Heart left ventricle (tissue), 16 donors: ENCODE data around the gene ADGRV1. TPM values are rescaled to one million over a fixed set of nuclear protein-coding genes. Genes with fewer than 3 reads are reported as not detected.

Source experiments
- ATAC-seq, 4 donors: fragments of 200-7000 bp; cut with Tn5 transposase; one replicate each; pipeline ENCODE4 v1.9.1; 2020 to 2022; ENCODE audit warnings: moderate library complexity in 4 of 4, mild to moderate bottlenecking in 3 of 4, moderate number of reproducible peaks in 1 of 4
- DNase-seq, 5 donors: peaks; one replicate each; pipeline ENCODE4 v3.0.0-alpha.2; 2020
- H3K27ac ChIP-seq, 12 donors: fragments of 200-600 bp; sonication (generic) in 4 of 12; one replicate each; pipeline versions ENCODE4 v1.5.0 to v1.8.0; 2016 to 2022; ENCODE audit warnings: mild to moderate bottlenecking in 2 of 12
- H3K27me3 ChIP-seq, 9 donors: fragments of 200-600 bp; sonication (generic) in 2 of 9; one replicate each; pipeline versions ENCODE4 v1.5.1 to v1.8.0; 2016 to 2022; ENCODE audit warnings: mild to moderate bottlenecking in 3 of 9
- H3K36me3 ChIP-seq, 9 donors: fragments of 200-600 bp; sonication (generic) in 2 of 9; one replicate each; pipeline versions ENCODE4 v1.5.0 to v1.8.0; 2018 to 2022; ENCODE audit warnings: mild to moderate bottlenecking in 2 of 9
- H3K4me1 ChIP-seq, 12 donors: fragments of 200-600 bp; sonication (generic) in 4 of 12; one replicate each; pipeline versions ENCODE4 v1.5.0 to v1.8.0; 2016 to 2022; ENCODE audit warnings: mild to moderate bottlenecking in 3 of 12
- H3K4me3 ChIP-seq, 12 donors: fragments of 200-600 bp; sonication (generic) in 4 of 12; one replicate each; pipeline versions ENCODE4 v1.5.0 to v1.8.0; 2017 to 2022; ENCODE audit warnings: mild to moderate bottlenecking in 9 of 12, moderate library complexity in 4 of 12
- H3K9me3 ChIP-seq, 12 donors: fragments of 200-600 bp; sonication (generic) in 4 of 12; one replicate each; pipeline versions ENCODE4 v1.5.0 to v1.8.0; 2016 to 2022; ENCODE audit warnings: mild to moderate bottlenecking in 1 of 12
- CTCF ChIP-seq, 12 donors: fragments of 200-600 bp; sonication (generic) in 4 of 12; IDR thresholded peaks; one replicate each; pipeline versions ENCODE4 v1.5.0 to v1.8.0; 2018 to 2022; ENCODE audit warnings: antibody characterized with exemption in 12 of 12, mild to moderate bottlenecking in 5 of 12
- POLR2A ChIP-seq, 2 donors: fragments of 450-650 bp; IDR thresholded peaks; one replicate each; pipeline ENCODE4 v1.6.1; 2017; ENCODE audit warnings: antibody characterized with exemption in 2 of 2, mild to moderate bottlenecking in 2 of 2, moderate library complexity in 2 of 2
- WGBS, 4 donors: extraction: QIAGEN DNeasy Blood & Tissue Kit in 2 of 4; methylation state at CpG; one replicate each; pipeline versions ENCODE4 v1.1.5 to v1.1.7; 2013 to 2018; 5-methylcytosine and 5-hydroxymethylcytosine counted together
- intact Hi-C, 10 donors: fragments of 100-400 bp; cut with DNase I; formaldehyde crosslinking; loops; one replicate each; pipeline versions ENCODE4 v1.11.1 to v1.14.2; 2022
- polyA plus RNA-seq, 2 donors: library from polyadenylated mRNA; stranded (reverse); fragments of 200-250 nt; gene quantifications; one replicate each; pipeline ENCODE4 v1.2.3, GENCODE V29; 2013
- total RNA-seq, 9 donors: library from RNA; depleted of rRNA in 2 of 9; stranded (reverse); fragments of >200 nt in 2 of 9; fragmentation: NEBNext Ultra II Directional in 3 of 9; extraction: Animal tissue kit (Norgen Biotek cat#: 25700) in 3 of 9; gene quantifications; one replicate each; pipeline versions ENCODE4 v1.1.0 to v1.2.4, GENCODE V29; 2016 to 2023
- donor health status: ischemic (EF 13 %, LVEDD 7.1; RV severe dilation, severe dysfunction).
- donor health status: healthy with polysubstance abuse.
- donor health status: DM: no; HTN: yes; CAD: no.
- donor health status: DM: no; HTN: no; CAD: no.
- donor health status: ischemic (EF 25% LVEDD 6.9; RV normal size, moderate dysfunction).
- donor health status: ischemic (EF 25% LVEDD 5.7; RV mildly dilated, moderate dysfunction).
- donor health status: healthy.
- donor health status: DM: yes; HTN: yes; CAD: no.
- donor health status: ischemic (EF 35%, LVEDD 5.7; RV mildly dilated, moderate dysfunction).
- donor health status: nonischemic (EF 11% LVEDD 7.7; RV severe dilation, severe dysfunction).
- donor health status: DM: yes; HTN: yes; CAD: no.
- donor health status: PGD.
- donor health status: ischemic (EF 29% LVEDD 5.4; RV normal size, mild dysfunction).
- donor health status: nonischemic (EF 23%, LVEDD 6.1; RV moderate dilation, normal function).

The ADGRV1 gene
- total and polyA plus RNA-seq, 11 donors, result 0.25 to 0.29 TPM; not detected in 9

- H3K9me3 ChIP-seq, result no peaks in the 10 kb centered on the region
- no peaks in the 10 kb centered on the region for H3K36me3 ChIP-seq
- H3K27me3 ChIP-seq, result no peaks in the 10 kb centered on the region
- no peak overlapping the region for H3K4me3 ChIP-seq
- no peaks in the 10 kb centered on the region for H3K4me1 ChIP-seq
- DNase-seq (no peak), ATAC-seq (no peak)
- 63 to 75% (median 70%) methylated on average over 1 of the region's 1 CpG for WGBS, 4 donors
- TF ChIP-seq CTCF (IDR thresholded peaks at IDR 0.05), result no peak
- TF ChIP-seq POLR2A (IDR thresholded peaks at IDR 0.05), result no peak
- no peak overlapping the region for H3K27ac ChIP-seq
- intact Hi-C loops, result loop anchor here in 1 of 10 donors (10.0 kb wide), 1 partner anchor 127 kb away; no protein-coding TSS in a partner anchor
Measured at GRCh38 chr5:90947667-90948066, 389.1 kb downstream of the ADGRV1 start.

- Histone ChIP-seq H3K4me3 (no peak overlapping the region), H3K9me3 (no peaks in the 10 kb centered on the region), H3K4me1 (no peaks in the 10 kb centered on the region), H3K27ac (no peak overlapping the region), H3K27me3 (no peaks in the 10 kb centered on the region), H3K36me3 (no peaks in the 10 kb centered on the region)
- intact Hi-C loops, result loop anchor here in 1 of 10 donors (10.0 kb wide), 1 partner anchor 126 kb away; no protein-coding TSS in a partner anchor
- DNase-seq, result no peak
- no peak for TF ChIP-seq CTCF (IDR thresholded peaks at IDR 0.05)
- TF ChIP-seq POLR2A (IDR thresholded peaks at IDR 0.05), result no peak
- 92 to 98% (median 93%) methylated on average over 2 of the region's 2 CpGs for WGBS, 4 donors
- no peak for ATAC-seq
Measured at GRCh38 chr5:90948969-90949368, 390.4 kb downstream of the ADGRV1 start.

DNA sequence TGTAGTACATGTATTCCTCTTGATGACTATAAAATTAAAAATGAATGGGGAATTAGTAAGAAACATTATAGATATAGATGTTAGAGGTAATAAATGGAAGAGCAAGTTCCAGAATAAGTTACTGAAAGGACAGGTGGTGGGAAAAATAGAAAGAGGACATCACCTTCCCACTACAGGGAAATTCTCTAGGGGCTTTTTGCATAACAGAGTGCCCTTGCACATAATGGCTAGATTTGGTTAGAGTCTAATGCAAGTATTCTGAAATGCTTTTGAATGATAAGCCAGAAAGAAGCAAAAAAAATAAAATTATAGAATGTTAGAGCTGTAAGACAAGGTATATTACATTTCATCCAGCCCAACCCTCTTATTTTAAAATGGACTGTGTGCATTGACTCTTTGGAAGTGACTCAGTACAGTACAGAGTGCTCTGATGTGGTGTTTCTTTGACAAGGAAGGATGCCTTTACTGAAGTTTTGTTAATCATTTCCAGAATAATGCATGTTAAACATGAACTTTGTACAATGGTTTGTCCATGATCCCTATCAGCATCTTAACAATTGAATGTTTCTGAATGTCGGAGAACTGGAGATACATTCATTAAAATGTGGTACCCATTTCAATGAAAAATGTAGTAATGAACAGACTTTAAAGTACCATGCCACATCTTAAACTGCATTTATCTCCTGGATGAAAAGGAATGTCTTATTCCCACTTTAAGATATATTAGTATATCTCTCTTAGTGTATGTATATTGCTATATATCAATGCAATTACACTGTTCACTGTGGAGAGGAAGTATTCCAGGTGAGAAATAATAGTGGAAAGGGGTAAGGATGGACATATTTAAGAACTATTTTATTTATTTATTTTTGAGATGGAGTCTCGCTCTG, 391.1 kb downstream of the ADGRV1 start:
- Histone ChIP-seq H3K27ac (no peak overlapping the region), H3K27me3 (no peaks in the 10 kb centered on the region), H3K4me3 (no peak overlapping the region), H3K36me3 (no peaks in the 10 kb centered on the region), H3K4me1 (no peaks in the 10 kb centered on the region), H3K9me3 (no peaks in the 10 kb centered on the region)
- ATAC-seq, result no peak
- intact Hi-C loops, result loop anchor here in 1 of 10 donors (10.0 kb wide), 1 partner anchor 125 kb away; no protein-coding TSS in a partner anchor
- DNase-seq, result no peak
- TF ChIP-seq POLR2A (IDR thresholded peaks at IDR 0.05), result no peak
- no peak for TF ChIP-seq CTCF (IDR thresholded peaks at IDR 0.05)
- whole genome bisulfite sequencing, 4 donors, result 91 to 98% (median 95%) methylated on average over 2 of the region's 2 CpGs

- Histone ChIP-seq H3K9me3 (no peaks in the 10 kb centered on the region), H3K36me3 (no peaks in the 10 kb centered on the region), H3K27me3 (no peaks in the 10 kb centered on the region), H3K27ac (no peak overlapping the region), H3K4me3 (no peak overlapping the region), H3K4me1 (no peaks in the 10 kb centered on the region)
- WGBS, 4 donors, result 86 to 90% (median 88%) methylated on average over 6 of the region's 6 CpGs
- DNase-seq (no peak), ATAC-seq (no peak)
- intact Hi-C loops, result no loop called here
- TF ChIP-seq POLR2A (IDR thresholded peaks at IDR 0.05) (no peak), CTCF (IDR thresholded peaks at IDR 0.05) (no peak)
Measured at GRCh38 chr5:90955001-90955635, 396.5 kb downstream of the ADGRV1 start.
